Fibroblast of skin of right biceps (primary cell): ENCODE results near the gene RAB40B.

Experiments used
- DNase-seq: peaks from one replicate; pipeline ENCODE4 v3.0.0-alpha.2; 2013

RAB40B gene

DNA sequence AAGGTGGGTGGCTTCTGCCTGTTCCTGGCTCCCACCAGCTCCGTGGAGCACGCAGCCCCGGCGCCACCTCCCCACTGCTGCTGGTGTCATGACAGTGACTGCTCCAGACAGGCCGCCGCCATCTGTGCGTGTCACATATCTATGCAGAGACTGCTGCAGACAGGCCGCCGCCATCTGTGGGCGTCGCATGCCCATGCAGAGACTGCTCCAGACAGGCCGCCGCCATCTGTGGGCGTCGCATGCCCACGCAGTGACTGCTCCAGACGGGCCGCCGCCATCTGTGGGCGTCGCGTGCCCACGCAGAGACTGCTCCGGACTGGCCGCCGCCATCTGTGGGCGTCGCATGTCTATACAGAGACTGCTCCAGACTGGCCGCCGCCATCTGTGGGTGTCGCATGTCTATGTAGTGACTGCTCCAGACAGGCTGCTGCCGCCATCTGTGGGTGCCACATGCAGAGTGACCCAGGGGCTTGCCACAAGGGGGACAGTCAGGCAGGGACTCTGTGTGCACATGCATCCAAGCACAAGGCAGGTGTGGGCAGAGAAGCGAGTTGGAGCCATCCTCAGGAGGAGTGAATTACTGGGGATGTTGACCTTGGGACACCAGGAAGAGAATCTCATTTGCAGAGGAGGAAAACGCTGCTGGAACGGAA is 14.7 kb upstream of the RAB40B start:
- no peak for DNase-seq

DNA sequence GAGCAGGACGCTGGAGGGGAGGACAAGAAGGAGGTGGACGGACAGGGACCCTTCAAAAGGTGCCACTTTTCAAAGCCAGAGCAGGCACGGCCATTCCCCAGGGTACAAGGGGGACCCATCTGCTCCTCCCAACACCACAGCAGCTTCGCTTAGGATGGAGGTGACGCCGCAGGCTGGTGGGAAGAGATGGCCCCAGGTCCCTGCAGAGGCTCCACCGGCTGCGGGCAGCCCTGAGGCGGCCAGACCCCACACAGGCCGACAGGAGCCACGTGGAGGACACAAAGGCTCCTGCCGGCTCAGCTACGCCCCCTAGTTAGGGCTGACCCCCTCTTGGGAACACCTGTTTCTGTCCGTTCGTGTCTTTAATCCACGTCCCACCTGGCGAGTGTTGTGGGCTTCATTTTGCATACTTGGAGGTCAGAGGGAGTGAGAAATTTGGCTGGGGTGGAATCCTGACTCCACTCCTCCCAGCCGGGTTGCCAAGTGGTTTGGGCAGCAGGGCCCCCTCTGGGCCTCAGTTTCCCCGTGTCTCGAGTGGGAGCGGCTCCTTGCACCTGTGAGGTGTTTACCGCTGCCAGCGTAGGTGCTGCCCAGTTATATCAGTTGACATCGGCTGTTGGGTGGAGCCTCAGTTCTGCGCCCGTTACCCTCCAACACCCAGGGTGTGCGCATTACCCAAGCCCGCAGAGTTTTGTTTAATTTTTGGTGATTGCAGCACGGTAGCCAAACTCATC is 12.2 kb upstream of the RAB40B start:
- no peak for DNase-seq

DNA sequence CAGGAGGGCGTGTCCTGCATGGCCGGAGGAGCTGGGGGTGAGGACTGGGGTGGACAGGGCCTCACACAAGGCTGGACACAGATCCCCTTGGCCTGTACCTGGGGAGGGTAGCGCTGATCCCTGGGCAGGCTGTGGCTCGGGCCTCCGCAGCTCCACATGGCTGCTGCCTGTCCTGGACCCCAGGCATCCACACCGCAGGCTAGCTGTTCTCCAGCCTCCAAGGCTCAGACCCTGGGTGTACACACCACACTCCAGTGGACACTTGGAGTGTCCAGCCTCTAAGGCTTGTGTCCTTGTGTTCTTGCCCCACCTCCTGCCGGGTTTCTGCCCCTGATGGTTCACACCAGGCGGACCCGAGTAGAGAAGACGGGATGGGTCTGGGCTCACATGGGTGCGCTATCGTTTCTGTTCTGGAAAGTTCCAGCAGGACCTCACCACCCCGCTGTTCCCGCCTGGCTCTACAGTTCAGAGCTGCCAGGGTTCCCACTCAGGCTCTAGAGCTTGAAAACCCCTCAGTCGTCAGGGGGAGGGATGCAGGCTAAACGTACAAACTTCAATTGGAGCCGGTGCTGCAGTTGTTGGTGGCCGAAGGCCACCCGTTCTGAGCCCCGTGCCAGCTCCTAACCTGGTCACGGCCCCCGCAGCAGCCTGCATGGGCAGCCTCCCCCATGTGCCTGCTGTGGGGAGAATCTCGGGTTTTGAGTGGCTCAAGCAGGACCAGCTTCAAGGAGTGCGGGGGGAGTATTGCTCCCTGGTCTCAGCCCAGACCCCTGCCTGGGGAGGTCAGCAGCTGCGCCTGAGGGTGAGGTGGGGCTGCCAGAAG is 11.4 kb upstream of the RAB40B start:
- DNase-seq, result no peak

DNA sequence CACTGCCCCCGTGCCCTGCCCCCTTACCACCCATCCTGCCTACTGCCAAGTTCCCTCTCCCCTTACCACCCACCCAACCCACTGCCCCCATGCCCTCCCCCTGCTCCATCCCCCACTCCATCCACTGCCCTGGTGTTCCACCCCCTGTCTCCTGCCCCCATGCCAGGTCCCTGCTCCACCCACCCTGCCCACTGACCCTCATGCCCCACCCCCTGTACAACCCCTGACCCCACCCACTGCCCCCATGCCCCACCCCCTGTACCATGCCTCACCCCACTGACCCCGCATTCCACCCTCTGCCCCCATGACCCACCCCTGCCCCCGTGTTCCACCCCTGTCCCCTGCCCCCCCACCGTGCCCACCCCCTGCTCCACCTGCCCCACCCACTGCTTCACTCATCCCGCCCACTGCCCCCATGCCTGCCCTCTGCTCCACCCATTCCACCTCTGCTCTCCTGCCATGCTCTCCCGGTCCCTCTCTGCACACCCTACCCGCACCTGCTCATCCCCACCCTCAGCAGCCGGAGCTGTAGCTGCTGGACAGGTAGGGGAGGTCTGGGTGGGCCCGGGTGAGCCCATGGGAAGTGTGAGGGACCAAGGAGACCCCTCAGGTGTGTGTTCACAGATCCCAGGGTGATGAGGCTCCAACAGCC is 10.7 kb upstream of the RAB40B start:
- DNase-seq, result no peak

DNA sequence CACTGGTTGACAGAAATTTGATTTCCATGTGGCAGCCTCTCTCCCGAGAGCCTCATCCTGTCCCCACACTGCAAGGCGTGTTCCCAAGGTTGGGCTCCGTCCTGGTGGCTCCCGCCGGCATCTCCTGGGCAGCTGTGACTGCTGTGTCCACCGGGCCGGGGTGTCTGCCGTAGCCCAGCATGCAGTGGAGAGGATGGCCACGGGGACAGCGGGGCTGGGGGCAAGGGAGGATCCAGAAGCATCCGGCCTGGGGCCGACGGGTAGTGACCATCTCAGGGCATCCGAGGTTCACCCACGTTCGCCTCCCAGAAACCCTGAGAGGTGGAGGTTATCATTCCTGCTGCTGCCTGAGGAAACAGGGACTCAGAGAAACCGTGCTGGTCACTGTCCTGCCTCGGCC is 7.3 kb upstream of the RAB40B start:
- no peak for DNase-seq

DNA sequence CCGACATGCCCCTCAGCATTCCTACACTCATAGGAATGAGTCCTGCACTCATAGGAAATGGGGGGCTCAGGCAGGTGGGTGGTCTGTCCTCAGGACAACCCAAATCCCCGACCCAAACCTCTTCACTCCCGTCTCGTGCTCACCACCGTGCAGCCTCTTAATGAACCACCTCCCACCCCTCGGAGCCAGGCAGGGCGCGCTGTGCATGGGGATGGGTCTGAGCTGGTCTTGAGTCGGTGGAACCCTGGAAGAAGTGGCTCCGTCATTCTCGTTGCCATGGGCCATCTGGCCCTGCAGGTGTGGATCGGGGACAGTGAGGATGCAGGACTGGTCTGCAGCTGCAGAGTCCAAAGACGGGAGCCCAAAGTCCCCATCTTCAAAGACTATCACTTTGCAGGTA is 6.4 kb upstream of the RAB40B start:
- no peak for DNase-seq

DNA sequence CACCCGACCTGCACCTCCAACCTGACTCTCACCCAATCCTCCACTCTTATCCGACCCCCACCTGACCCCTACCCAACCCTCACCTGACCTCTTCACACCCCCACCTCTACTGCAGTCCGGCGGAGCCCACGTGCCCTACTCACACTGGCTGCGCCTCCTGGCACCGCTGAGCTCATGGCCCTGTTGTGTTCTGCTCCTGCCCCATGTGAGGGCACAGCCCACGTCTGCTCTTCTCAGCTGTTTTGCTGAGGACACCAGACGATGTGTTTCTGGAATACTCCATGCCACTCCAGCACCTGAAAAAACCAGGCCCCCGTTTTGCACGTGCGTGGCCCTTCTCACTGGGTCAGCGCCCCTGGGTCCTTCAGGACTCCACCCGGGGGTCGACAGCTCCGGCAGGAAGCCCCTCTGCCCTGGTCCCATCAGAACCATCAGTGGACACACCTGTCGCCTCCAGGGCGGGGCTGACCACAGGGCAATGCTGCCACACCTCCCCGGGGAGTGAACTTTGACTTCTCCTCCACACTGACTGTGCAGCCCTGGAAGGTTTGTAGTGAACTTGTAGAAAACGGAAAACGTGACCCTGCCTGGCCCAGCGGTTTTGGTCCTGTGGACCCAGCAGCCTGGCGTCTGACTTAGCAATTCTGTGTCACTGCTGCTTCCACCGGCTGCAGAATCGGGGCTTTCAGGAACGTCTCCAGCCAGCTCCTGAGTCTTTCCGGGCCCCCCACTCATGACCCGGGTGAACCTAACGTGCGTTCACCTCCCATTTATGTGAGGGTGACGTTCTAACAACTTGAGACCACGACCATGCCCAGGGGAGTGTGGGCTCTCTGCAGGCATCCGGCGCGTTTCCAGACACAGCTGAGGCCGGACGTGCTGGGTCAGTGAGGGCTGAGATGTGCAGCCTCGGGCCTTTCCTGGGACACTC is 5.7 kb upstream of the RAB40B start:
- DNase-seq, result no peak

GRCh38 chr17:82703036-82703745 is 4.7 kb upstream of the RAB40B start:
- no peak for DNase-seq

GRCh38 chr17:82702231-82702927 is 3.9 kb upstream of the RAB40B start:
- DNase-seq, result no peak

DNA sequence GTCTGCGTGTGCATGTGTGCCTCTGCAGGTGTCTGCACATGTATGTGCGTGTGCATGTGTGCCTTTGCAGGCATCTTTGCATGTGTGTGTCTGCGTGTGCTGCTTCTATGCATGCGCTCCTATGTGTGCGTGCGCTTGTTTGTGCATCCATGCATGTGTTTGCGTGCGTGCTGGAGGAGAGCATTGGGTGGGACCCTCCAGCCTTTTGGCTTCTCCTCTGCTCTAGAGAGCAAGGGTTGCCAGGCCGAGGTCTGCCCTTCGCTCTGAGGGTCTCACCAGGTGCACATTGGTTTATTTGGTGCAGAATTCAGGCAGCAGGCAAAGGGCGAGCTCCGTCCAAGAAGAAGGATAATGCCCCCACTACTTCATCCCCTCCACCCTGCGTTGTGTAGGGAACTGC is 1.1 kb upstream of the RAB40B start:
- no peak for DNase-seq

DNA sequence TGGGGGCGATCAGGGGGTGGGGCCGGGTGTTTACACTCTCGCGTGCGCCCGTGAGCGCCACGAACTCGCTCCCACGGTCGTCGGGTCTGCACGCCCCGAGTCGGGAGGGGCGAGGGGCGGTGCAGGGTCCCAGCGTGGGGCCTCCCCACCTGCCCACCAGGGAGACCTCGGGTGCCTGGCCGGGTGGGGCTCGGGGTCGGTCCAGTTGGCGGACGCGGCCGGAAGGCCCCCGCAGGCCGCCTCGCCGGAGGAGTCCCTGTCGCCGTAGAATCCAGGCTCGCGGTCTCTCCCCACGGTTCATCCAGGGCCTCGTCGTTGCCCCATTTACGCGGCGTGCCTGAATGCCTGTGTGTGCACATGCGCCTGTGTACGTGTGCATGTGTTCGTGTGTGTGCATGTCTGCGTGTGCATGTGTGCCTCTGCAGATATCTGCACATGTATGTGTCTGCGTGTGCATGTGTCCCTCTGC is 510 bp upstream of the RAB40B start:
- DNase-seq, result no peak

- DNase-seq, result no peak
Measured at GRCh38 chr17:82697808-82698064, 762 bp downstream of the RAB40B start.

DNA sequence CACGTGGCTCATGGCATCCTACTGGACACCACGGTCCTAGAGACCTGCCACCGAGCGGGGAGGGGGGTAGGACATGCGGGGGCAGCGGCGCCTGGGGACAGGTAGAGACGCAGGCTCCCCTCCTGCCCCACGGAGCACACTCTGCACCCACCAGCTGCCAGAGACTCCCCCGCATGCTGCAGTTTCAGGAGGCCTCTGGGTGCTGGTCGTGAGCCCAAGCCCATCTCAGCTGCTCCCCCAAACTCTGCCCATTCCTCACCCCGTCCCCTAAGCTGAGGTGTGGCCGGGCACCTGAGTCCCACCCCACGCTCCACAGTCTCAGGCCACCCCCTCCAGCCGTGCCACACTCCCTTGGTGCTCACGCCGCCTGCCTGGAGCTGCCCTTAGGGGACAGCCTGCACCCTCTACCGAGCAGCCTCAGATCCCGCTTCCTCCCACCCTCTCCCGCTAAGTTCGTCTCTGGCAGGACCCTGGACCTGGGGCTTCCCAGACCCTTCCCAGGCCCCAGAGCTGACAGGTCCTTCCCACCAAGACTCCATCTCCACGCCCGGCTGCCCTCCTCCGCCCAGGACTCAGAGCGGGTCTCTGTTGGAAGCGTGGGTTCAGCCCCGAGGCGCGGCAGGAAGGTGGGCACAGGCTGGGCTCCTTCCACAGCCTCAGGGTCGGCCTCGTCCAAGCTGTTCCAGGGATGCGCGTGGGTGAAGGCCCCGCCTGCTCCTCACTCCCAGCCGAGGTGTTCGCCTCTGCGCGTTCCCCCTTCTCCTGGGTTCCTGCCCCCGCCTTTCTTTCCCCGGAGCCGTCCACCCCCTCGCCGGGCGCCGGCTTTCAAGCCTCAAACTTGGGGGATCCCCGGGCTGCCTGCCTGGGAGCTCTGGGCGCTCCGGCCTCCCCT is 1.3 kb downstream of the RAB40B start:
- no peak for DNase-seq

DNA sequence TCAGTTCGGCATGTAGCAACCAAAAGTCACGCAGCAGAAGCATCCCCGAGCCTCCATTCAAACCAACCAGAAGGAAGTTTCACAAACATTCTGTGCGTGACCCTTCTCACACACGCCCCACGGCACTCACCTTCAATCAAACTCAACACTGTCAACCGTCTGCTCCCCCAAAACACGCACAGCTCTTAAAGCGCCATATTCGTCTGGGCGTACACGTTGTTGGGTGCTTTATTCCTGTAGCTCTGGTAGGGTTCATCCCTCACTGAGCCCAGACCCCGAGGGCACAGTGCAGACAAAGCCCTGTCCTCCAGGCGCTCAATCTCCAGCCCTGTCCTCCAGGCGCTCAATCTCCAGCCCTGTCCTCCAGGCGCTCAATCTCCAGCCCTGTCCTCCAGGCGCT is 2.2 kb downstream of the RAB40B start:
- DNase-seq, result no peak

- no peak for DNase-seq
Measured at GRCh38 chr17:82694647-82695046, 3.9 kb downstream of the RAB40B start.

GRCh38 chr17:82693168-82693867 is 5.2 kb downstream of the RAB40B start:
- no peak for DNase-seq

DNA sequence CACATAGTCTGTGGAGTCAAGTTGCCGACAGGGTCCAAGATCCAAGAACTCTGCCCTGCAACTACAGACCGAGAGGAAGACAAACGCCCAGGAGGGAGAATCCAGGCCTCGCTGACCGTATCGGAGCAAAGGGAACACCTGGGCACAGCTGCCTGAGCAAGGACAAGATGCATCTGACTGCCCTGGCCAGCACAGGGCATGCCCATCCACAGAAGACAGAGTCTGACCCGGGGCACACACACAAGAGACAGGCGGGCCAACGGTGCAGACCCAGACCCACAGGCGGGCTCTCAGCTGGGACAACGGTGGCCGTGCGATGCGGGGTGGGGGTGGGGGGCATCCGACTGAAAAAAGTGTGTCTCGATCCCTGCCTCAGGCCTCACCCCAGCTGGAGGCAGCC is 6.2 kb downstream of the RAB40B start:
- DNase-seq, result no peak

DNA sequence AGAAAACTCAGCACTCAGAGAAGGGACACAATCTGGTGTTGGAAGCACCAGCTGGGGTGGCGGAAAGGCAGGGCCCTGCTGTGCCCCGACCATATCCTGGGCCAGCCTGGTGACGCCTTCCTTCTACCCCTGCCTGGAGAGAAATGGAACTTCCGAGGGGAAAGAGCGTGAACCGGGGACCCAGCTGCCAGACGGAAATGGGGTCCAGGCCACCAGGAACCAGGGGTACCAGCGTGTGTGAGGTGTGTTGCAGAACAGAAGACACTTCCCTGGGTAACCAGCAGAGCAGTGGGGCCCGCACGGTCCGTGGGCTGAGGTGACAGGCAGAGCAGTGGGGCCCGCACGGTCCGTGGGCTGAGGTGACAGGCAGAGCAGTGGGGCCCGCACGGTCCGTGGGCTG is 6.8 kb downstream of the RAB40B start:
- no peak for DNase-seq

DNA sequence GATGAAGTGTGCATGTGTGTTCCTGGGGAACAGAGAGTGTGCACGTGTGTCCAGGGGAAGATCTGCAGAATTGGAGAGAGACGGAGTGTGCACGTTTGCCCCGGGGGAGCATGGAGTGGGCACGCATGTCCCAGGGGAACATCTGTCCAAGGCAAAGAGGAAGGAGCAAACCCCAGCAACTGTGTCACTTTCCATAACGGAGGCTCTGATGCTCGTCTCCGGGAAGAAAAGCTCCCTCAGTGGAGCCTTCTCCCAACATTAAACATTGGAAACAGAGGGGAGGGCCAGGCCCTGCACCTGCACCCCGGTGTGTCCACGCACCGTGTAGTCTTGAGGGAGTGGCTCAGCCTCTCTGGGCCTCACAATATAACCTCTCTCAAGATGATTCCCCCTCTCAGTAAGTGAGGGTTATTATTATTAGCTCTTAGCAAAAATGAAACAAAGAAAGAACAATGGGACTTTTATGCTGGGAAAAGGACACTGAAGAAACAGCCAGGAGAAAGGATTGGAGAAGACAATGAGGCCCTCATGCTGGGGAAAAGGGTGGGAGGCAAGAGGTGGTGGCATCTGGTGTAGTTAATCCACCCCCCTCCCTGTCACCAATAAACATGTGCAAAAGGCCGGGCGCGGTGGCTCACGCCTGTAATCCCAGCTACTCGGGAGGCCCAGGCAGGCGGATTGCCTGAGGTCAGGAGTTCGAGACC is 7.6 kb downstream of the RAB40B start:
- no peak for DNase-seq
